HepG2 (cell line): ENCODE results near the gene PCED1B. TPM values are rescaled to one million over a fixed set of nuclear protein-coding genes. Genes with fewer than 3 reads are reported as not detected.

Experiments used
- AGO2 ChIP-seq: fragments of 200-400 bp; formaldehyde crosslinking; optimal IDR thresholded peaks from 2 replicates; pipeline ENCODE3; 2017; ENCODE audit warnings: mild to moderate bottlenecking, low read depth, low read length, moderate library complexity
- ELF4 ChIP-seq: sonication (generic); formaldehyde crosslinking; IDR thresholded peaks from 2 replicates; pipeline ENCODE4 v1.5.0; 2020; ENCODE audit warnings: missing genetic modification reagents, mild to moderate bottlenecking, moderate library complexity, borderline replicate concordance
- FOXA1 ChIP-seq, 2 experiments: fragments of 450-650 bp in 1 of 2; sonication (generic) in 1 of 2; formaldehyde crosslinking in 1 of 2; IDR thresholded peaks; 2 replicates each; pipeline versions ENCODE4 v1.4.0 to v1.6.1; 2016 to 2020; ENCODE audit warnings: missing genetic modification reagents in 1 of 2
- KLF13 ChIP-seq: sonication (generic); formaldehyde crosslinking; IDR thresholded peaks from 2 replicates; pipeline ENCODE4 v1.4.0; 2020; ENCODE audit warnings: mild to moderate bottlenecking, missing genetic modification reagents
- KLF16 ChIP-seq, 2 experiments: sonication (generic) in 1 of 2; formaldehyde crosslinking in 1 of 2; IDR thresholded peaks; 2 replicates each; pipeline versions ENCODE4 v1.6.1 to v1.8.0; 2016 to 2023; ENCODE audit warnings: missing genetic modification reagents in 2 of 2, missing compliant biosample characterization in 1 of 2
- MED1 ChIP-seq: sonication (generic); formaldehyde crosslinking; IDR thresholded peaks from 2 replicates; pipeline ENCODE4 v1.4.0; 2020; ENCODE audit warnings: missing genetic modification reagents
- MEIS2 ChIP-seq: sonication (generic); formaldehyde crosslinking; IDR thresholded peaks from 2 replicates; pipeline ENCODE4 v1.9.0; 2021; ENCODE audit warnings: mild to moderate bottlenecking, missing genetic modification reagents
- MTF1 ChIP-seq: sonication (generic); formaldehyde crosslinking; IDR thresholded peaks from 2 replicates; pipeline ENCODE4 v1.5.0; 2020; ENCODE audit warnings: missing genetic modification reagents
- MXD3 ChIP-seq: IDR thresholded peaks from 2 replicates; pipeline ENCODE4 v1.6.1; 2016; ENCODE audit warnings: mild to moderate bottlenecking, missing biosample characterization, missing genetic modification reagents
- NCOA5 ChIP-seq: sonication (generic); formaldehyde crosslinking; IDR thresholded peaks from 2 replicates; pipeline ENCODE4 v1.4.0; 2020; ENCODE audit warnings: missing genetic modification reagents
- NFYC ChIP-seq: IDR thresholded peaks from 2 replicates; pipeline ENCODE4 v1.6.1; 2016; ENCODE audit warnings: missing genetic modification reagents, missing compliant biosample characterization
- SKIL ChIP-seq: sonication (generic); formaldehyde crosslinking; IDR thresholded peaks from 2 replicates; pipeline ENCODE4 v1.8.0; 2022; ENCODE audit warnings: missing genetic modification reagents, mild to moderate bottlenecking, moderate library complexity, borderline replicate concordance
- ZBTB46 ChIP-seq: sonication (generic); formaldehyde crosslinking; IDR thresholded peaks from 2 replicates; pipeline ENCODE4 v1.4.0; 2020; ENCODE audit warnings: mild to moderate bottlenecking, missing genetic modification reagents, borderline replicate concordance
- ZNF276 ChIP-seq: sonication (generic); formaldehyde crosslinking; IDR thresholded peaks from 2 replicates; pipeline ENCODE4 v1.4.0; 2020; ENCODE audit warnings: mild to moderate bottlenecking, low read depth, missing genetic modification reagents
- ZNF343 ChIP-seq: sonication (generic); formaldehyde crosslinking; IDR thresholded peaks from 2 replicates; pipeline ENCODE4 v1.4.0; 2020; ENCODE audit warnings: mild to moderate bottlenecking, missing genetic modification reagents
- ZNF770 ChIP-seq: sonication (generic); formaldehyde crosslinking; IDR thresholded peaks from 2 replicates; pipeline ENCODE4 v1.5.0; 2020; ENCODE audit warnings: mild to moderate bottlenecking, missing genetic modification reagents
- ZNF777 ChIP-seq: sonication (generic); formaldehyde crosslinking; IDR thresholded peaks from 2 replicates; pipeline ENCODE4 v1.4.0; 2020; ENCODE audit warnings: missing genetic modification reagents
- polyA plus RNA-seq, 8 experiments: library from polyadenylated mRNA; depleted of rRNA in 3 of 8; stranded (reverse) in 7 of 8; unstranded in 1 of 8; fragments of >200 nt; fragmentation: Illumina TruSeq in 4 of 8; extraction: Trizol in 4 of 8; gene quantifications; 2 replicates each; pipeline versions ENCODE4 v1.2.1 to v1.2.3, GENCODE V29; 2011 to 2016; ENCODE audit warnings: low read depth in 4 of 8, missing spikeins in 1 of 8, mixed read lengths in 1 of 8; ENCODE audit not compliant: insufficient read depth in 1 of 8
- total RNA-seq, 5 experiments: library from RNA; depleted of rRNA; stranded (reverse); fragments of >200 nt; fragmentation: Illumina TruSeq; extraction: Trizol; gene quantifications; 2 replicates each; pipeline ENCODE4 v1.2.3, GENCODE V29; 2016; ENCODE audit warnings: low read depth in 1 of 5

PCED1B gene
- total and polyA plus RNA-seq, 2 of the 13 experiments (the other 11 are each of a cell fraction or from before 2014, with no cell fraction given), result 0.11 to 0.37 TPM

GRCh38 chr12:47221256-47222023 lies 142.0 kb downstream of the PCED1B start (continued):
- TF ChIP-seq SKIL (CRISPR knock-in tag) (peak; percentile 43; the same call in 1 of the 2 replicates), ZBTB46 (CRISPR knock-in tag) (no peak), ZNF777 (CRISPR knock-in tag) (no peak), KLF13 (CRISPR knock-in tag) (no peak), MTF1 (CRISPR knock-in tag) (no peak), NFYC (CRISPR knock-in tag) (no peak), ELF4 (no peak), ZNF343 (no peak), MEIS2 (no peak; the same call in 1 of the 2 replicates), KLF16 (CRISPR knock-in tag; IDR thresholded peaks at IDR 0.05) (0 out of 4 replicates have a peak, but pooled peaks of 1 of the 2 experiments have one; percentile 52), FOXA1 (IDR thresholded peaks at IDR 0.05) (no peak), FOXA1 (CRISPR knock-in tag; IDR thresholded peaks at IDR 0.05) (peak; percentile 94), MED1 (no peak), ZNF276 (CRISPR knock-in tag) (no peak), NCOA5 (no peak), AGO2 (no peak), ZNF770 (peak; percentile 91), MXD3 (CRISPR knock-in tag) (no peak)
